Measurements from ENCODE around the gene FYTTD1.
"Not testable (repeated sequence)": the region's sequence is repeated elsewhere in the genome, so short reads cannot be mapped to it uniquely, and the experiment has no call there.

The FYTTD1 gene, protein sequence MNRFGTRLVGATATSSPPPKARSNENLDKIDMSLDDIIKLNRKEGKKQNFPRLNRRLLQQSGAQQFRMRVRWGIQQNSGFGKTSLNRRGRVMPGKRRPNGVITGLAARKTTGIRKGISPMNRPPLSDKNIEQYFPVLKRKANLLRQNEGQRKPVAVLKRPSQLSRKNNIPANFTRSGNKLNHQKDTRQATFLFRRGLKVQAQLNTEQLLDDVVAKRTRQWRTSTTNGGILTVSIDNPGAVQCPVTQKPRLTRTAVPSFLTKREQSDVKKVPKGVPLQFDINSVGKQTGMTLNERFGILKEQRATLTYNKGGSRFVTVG

DNA sequence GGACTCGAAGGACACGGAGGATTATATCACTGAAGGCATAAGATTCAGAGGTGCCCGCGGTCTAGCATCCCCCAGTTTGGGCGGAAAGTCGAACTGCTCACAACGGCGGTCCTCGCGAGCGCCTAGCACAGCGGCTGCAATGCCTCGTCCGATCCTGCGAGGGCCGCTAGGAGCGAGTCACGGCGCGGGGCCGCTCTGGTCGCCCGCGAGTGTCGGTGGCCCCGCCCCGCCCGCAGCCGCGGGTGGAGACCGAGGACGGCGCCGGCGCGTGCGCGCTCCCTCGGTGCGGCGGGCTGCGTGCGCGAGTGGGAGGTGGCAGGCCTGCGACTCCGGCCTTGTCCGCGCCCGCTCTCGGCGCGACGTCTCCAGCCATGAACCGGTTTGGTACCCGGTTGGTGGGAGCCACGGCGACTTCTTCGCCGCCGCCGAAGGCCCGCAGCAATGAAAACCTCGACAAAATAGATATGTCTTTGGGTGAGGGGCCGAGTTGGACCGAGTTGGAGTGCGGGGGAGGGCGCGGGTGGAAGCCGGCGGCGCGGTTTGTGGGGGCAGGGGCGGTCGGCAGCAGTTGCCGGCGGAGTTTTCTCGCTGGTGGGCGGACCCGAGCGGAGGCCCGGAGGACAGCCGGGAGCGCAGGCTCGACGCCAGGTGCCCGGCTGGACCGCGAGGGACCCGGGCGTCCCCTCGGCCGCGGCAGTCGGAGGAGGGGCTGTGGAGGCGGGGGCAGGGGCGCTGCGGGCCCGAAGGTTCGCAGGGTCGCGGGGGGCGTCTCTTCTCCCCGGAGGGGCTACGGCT is at the start of gene FYTTD1:
TSS of gene FYTTD1 (plus strand) at position 283 of the 795 bp plus-strand sequence. CDS start at position 372, 89 bp downstream.
- no peaks in the 10 kb centered on the region for H3K27me3 ChIP-seq (ENCODE audit: control insufficient read depth in 1 of 2, insufficient read depth in 2 of 2, low read length in 2 of 2)
- peak within 1 kb of the TSS; percentile 89 for H3K27ac ChIP-seq (ENCODE audit: low read length)
- H3K4me3 ChIP-seq (ENCODE audit: low read length in 2 of 2) = peak within 1 kb of the TSS; percentile 68 to 89
- H3K4me1 ChIP-seq (ENCODE audit: control insufficient read depth, insufficient read depth, low read length) = peaks cover 18% of the 10 kb centered on the region
- no peaks in the 10 kb centered on the region for H3K9me3 ChIP-seq (ENCODE audit: control insufficient read depth in 2 of 2, low read length in 2 of 2)
- H3K36me3 ChIP-seq (ENCODE audit: control insufficient read depth in 2 of 2, insufficient read depth in 2 of 2, low read length in 2 of 2) = no peaks in the 10 kb centered on the region
- peak within 1 kb of the TSS; percentile 61 to 92 for H3K9ac ChIP-seq (ENCODE audit: low read length in 2 of 2)

GRCh38 chr3:197700095-197700494 is 49.6 kb upstream of the FYTTD1 start:
- no peak overlapping the region for H3K4me3 ChIP-seq (ENCODE audit: low read length in 2 of 2)
- no peak overlapping the region for H3K9ac ChIP-seq (ENCODE audit: low read length in 2 of 2)
- H3K36me3 ChIP-seq (ENCODE audit: control insufficient read depth in 2 of 2, insufficient read depth in 2 of 2, low read length in 2 of 2) = peaks cover 63% of the 10 kb centered on the region in 2 donors
- H3K4me1 ChIP-seq (ENCODE audit: control insufficient read depth, insufficient read depth, low read length) = no peaks in the 10 kb centered on the region
- H3K27me3 ChIP-seq (ENCODE audit: control insufficient read depth in 1 of 2, insufficient read depth in 2 of 2, low read length in 2 of 2) = no peaks in the 10 kb centered on the region
- no peak overlapping the region for H3K27ac ChIP-seq (ENCODE audit: low read length)
- peaks cover 0 to 5% of the 10 kb centered on the region in 2 donors for H3K9me3 ChIP-seq (ENCODE audit: control insufficient read depth in 2 of 2, low read length in 2 of 2)

GRCh38 chr3:197701841-197702240 is 47.8 kb upstream of the FYTTD1 start:
- peaks cover 51 to 56% of the 10 kb centered on the region in 2 donors for H3K36me3 ChIP-seq (ENCODE audit: control insufficient read depth in 2 of 2, insufficient read depth in 2 of 2, low read length in 2 of 2)
- no peaks in the 10 kb centered on the region for H3K27me3 ChIP-seq (ENCODE audit: control insufficient read depth in 1 of 2, insufficient read depth in 2 of 2, low read length in 2 of 2)
- H3K9ac ChIP-seq (ENCODE audit: low read length in 2 of 2) = no peak overlapping the region
- H3K27ac ChIP-seq (ENCODE audit: low read length) = no peak overlapping the region
- no peak overlapping the region for H3K4me3 ChIP-seq (ENCODE audit: low read length in 2 of 2)
- H3K9me3 ChIP-seq (ENCODE audit: control insufficient read depth in 2 of 2, low read length in 2 of 2) = peaks cover 0 to 5% of the 10 kb centered on the region in 2 donors
- no peaks in the 10 kb centered on the region for H3K4me1 ChIP-seq (ENCODE audit: control insufficient read depth, insufficient read depth, low read length)

DNA sequence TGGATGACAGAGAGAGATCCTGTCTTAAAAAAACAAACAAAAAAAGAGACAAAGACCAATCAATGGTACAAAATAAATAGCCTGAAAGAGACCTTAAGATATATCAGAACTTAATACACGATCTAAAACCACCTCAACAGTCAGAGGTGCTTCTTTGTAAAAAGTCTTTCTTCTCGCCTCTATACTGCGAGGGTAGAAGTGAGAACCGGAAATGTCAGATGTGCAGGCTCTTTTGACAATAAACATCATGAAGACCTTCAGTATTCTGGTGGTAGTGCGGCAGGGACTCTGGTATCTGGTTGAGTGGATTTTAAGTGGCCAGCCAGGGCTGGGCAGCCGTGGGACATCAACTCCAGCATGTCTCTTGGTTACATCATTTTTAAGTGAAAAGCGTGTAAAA is 43.0 kb upstream of the FYTTD1 start:
- no peaks in the 10 kb centered on the region for H3K4me1 ChIP-seq (ENCODE audit: control insufficient read depth, insufficient read depth, low read length)
- H3K27me3 ChIP-seq (ENCODE audit: control insufficient read depth in 1 of 2, insufficient read depth in 2 of 2, low read length in 2 of 2) = no peaks in the 10 kb centered on the region
- peaks cover 19 to 22% of the 10 kb centered on the region in 2 donors for H3K36me3 ChIP-seq (ENCODE audit: control insufficient read depth in 2 of 2, insufficient read depth in 2 of 2, low read length in 2 of 2)
- H3K9me3 ChIP-seq (ENCODE audit: control insufficient read depth in 2 of 2, low read length in 2 of 2) = no peaks in the 10 kb centered on the region
- no peak overlapping the region for H3K27ac ChIP-seq (ENCODE audit: low read length)
- H3K4me3 ChIP-seq (ENCODE audit: low read length in 2 of 2) = no peak overlapping the region
- H3K9ac ChIP-seq (ENCODE audit: low read length in 2 of 2) = no peak overlapping the region

- no peak overlapping the region for H3K27ac ChIP-seq (ENCODE audit: low read length)
- no peak overlapping the region for H3K9ac ChIP-seq (ENCODE audit: low read length in 2 of 2)
- no peaks in the 10 kb centered on the region for H3K9me3 ChIP-seq (ENCODE audit: control insufficient read depth in 2 of 2, low read length in 2 of 2)
- H3K36me3 ChIP-seq (ENCODE audit: control insufficient read depth in 2 of 2, insufficient read depth in 2 of 2, low read length in 2 of 2) = peaks cover 7 to 9% of the 10 kb centered on the region in 2 donors
- no peaks in the 10 kb centered on the region for H3K27me3 ChIP-seq (ENCODE audit: control insufficient read depth in 1 of 2, insufficient read depth in 2 of 2, low read length in 2 of 2)
- no peak overlapping the region for H3K4me3 ChIP-seq (ENCODE audit: low read length in 2 of 2)
- peaks cover 8% of the 10 kb centered on the region for H3K4me1 ChIP-seq (ENCODE audit: control insufficient read depth, insufficient read depth, low read length)
Observed at GRCh38 chr3:197709135-197709534, 40.5 kb upstream of the FYTTD1 start.

- not testable (repeated sequence) for H3K27me3 ChIP-seq (ENCODE audit: control insufficient read depth in 1 of 2, insufficient read depth in 2 of 2, low read length in 2 of 2); H3K36me3 ChIP-seq (ENCODE audit: control insufficient read depth in 2 of 2, insufficient read depth in 2 of 2, low read length in 2 of 2); H3K4me3 ChIP-seq (ENCODE audit: low read length in 2 of 2); H3K9me3 ChIP-seq (ENCODE audit: control insufficient read depth in 2 of 2, low read length in 2 of 2); H3K4me1 ChIP-seq (ENCODE audit: control insufficient read depth, insufficient read depth, low read length); H3K9ac ChIP-seq (ENCODE audit: low read length in 2 of 2); H3K27ac ChIP-seq (ENCODE audit: low read length)
Observed at GRCh38 chr3:197710965-197711364, 38.7 kb upstream of the FYTTD1 start.

DNA sequence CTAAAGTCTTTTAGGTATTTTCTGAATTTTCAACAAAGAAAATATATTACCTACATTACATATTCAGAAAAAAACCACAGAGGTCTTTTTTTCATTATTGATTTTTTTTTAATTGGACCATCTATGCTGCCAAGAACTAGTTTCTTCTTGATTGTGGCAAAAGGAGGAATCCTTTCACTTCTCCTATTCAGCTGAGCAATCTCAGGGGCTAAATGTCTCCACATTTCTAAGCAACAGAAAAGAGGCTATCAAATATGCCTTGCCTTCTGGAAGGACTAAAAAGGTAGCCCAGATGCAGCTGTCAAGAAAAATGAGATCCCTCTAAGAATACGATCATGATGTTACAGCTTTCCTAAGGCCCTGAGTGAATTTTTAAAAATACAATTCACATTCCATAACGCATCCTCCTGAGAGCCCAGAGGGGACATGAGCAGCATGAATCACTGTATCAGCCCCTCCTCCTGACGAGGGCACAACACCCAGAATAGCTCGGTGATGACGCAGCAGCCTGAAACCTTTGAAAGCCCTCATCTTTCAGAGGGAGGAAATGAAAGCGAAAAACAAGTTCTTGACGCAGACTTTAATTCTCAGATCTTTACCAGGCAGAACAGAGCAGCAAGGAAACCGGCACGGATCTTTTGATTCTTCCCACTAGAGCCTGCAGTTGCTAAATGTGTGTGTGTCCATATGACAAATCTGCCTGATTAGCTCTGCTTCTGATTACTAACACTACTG is 37.5 kb upstream of the FYTTD1 start:
- Histone ChIP-seq H3K4me3 (ENCODE audit: low read length in 2 of 2) (peak overlapping the region; percentile 65 to 69), H3K27me3 (ENCODE audit: control insufficient read depth in 1 of 2, insufficient read depth in 2 of 2, low read length in 2 of 2) (no peaks in the 10 kb centered on the region), H3K27ac (ENCODE audit: low read length) (peak overlapping the region; percentile 76), H3K9ac (ENCODE audit: low read length in 2 of 2) (peak overlapping the region; percentile 70 to 73), H3K9me3 (ENCODE audit: control insufficient read depth in 2 of 2, low read length in 2 of 2) (no peaks in the 10 kb centered on the region), H3K4me1 (ENCODE audit: control insufficient read depth, insufficient read depth, low read length) (peaks cover 8% of the 10 kb centered on the region), H3K36me3 (ENCODE audit: control insufficient read depth in 2 of 2, insufficient read depth in 2 of 2, low read length in 2 of 2) (peaks cover 0 to 4% of the 10 kb centered on the region in 2 donors)

GRCh38 chr3:197713477-197713822 is 36.2 kb upstream of the FYTTD1 start:
- H3K36me3 ChIP-seq (ENCODE audit: control insufficient read depth in 2 of 2, insufficient read depth in 2 of 2, low read length in 2 of 2) = peaks cover 0 to 4% of the 10 kb centered on the region in 2 donors
- peaks cover 8% of the 10 kb centered on the region for H3K4me1 ChIP-seq (ENCODE audit: control insufficient read depth, insufficient read depth, low read length)
- no peaks in the 10 kb centered on the region for H3K27me3 ChIP-seq (ENCODE audit: control insufficient read depth in 1 of 2, insufficient read depth in 2 of 2, low read length in 2 of 2)
- H3K27ac ChIP-seq (ENCODE audit: low read length) = peak overlapping the region; percentile 76
- H3K9me3 ChIP-seq (ENCODE audit: control insufficient read depth in 2 of 2, low read length in 2 of 2) = no peaks in the 10 kb centered on the region
- H3K9ac ChIP-seq (ENCODE audit: low read length in 2 of 2) = peak overlapping the region in 1 of 2 donors; percentile 58
- H3K4me3 ChIP-seq (ENCODE audit: low read length in 2 of 2) = peak overlapping the region in 1 of 2 donors; percentile 22

- H3K9ac ChIP-seq (ENCODE audit: low read length in 2 of 2) = no peak overlapping the region
- H3K27me3 ChIP-seq (ENCODE audit: control insufficient read depth in 1 of 2, insufficient read depth in 2 of 2, low read length in 2 of 2) = no peaks in the 10 kb centered on the region
- H3K27ac ChIP-seq (ENCODE audit: low read length) = peak overlapping the region; percentile 76
- peaks cover 8% of the 10 kb centered on the region for H3K4me1 ChIP-seq (ENCODE audit: control insufficient read depth, insufficient read depth, low read length)
- no peak overlapping the region for H3K4me3 ChIP-seq (ENCODE audit: low read length in 2 of 2)
- H3K36me3 ChIP-seq (ENCODE audit: control insufficient read depth in 2 of 2, insufficient read depth in 2 of 2, low read length in 2 of 2) = peaks cover 0 to 4% of the 10 kb centered on the region in 2 donors
- no peaks in the 10 kb centered on the region for H3K9me3 ChIP-seq (ENCODE audit: control insufficient read depth in 2 of 2, low read length in 2 of 2)
Observed at GRCh38 chr3:197714251-197714650, 35.4 kb upstream of the FYTTD1 start.

- H3K27me3 ChIP-seq (ENCODE audit: control insufficient read depth in 1 of 2, insufficient read depth in 2 of 2, low read length in 2 of 2) = no peaks in the 10 kb centered on the region
- no peak overlapping the region for H3K27ac ChIP-seq (ENCODE audit: low read length)
- H3K36me3 ChIP-seq (ENCODE audit: control insufficient read depth in 2 of 2, insufficient read depth in 2 of 2, low read length in 2 of 2) = peaks cover 0 to 4% of the 10 kb centered on the region in 2 donors
- no peak overlapping the region for H3K9ac ChIP-seq (ENCODE audit: low read length in 2 of 2)
- no peak overlapping the region for H3K4me3 ChIP-seq (ENCODE audit: low read length in 2 of 2)
- H3K9me3 ChIP-seq (ENCODE audit: control insufficient read depth in 2 of 2, low read length in 2 of 2) = no peaks in the 10 kb centered on the region
- H3K4me1 ChIP-seq (ENCODE audit: control insufficient read depth, insufficient read depth, low read length) = no peaks in the 10 kb centered on the region
Observed at GRCh38 chr3:197718891-197719290, 30.8 kb upstream of the FYTTD1 start.

All from stomach smooth muscle (tissue), 2 donors.